Adrenal gland (tissue), 12 donors: ENCODE results near the gene GKN1. TPM values are rescaled to one million over a fixed set of nuclear protein-coding genes. Genes with fewer than 3 reads are reported as not detected.
A peak's percentile ranks its signal among the peaks of the same experiment; 100 is the strongest.

Experiments used
- DNase-seq, 7 donors: peaks; one replicate each; pipeline ENCODE4 v3.0.0-alpha.2; 2019 to 2020
- H3K27ac ChIP-seq, 5 donors: fragments of 200-600 bp; sonication (generic) in 4 of 5; 1 replicate in 3 of 5; 2 replicates in 2 of 5; pipeline versions ENCODE4 v1.5.1 to v1.8.0; 2016 to 2020; ENCODE audit warnings: mild to moderate bottlenecking in 1 of 5
- H3K27me3 ChIP-seq: fragments of 200-600 bp; 2 replicates; pipeline ENCODE4 v1.8.0; 2021
- H3K36me3 ChIP-seq, 2 donors: fragments of 200-600 bp; replicated peaks in 1 of 2; 1 replicate in 1 of 2; 2 replicates in 1 of 2; pipeline versions ENCODE4 v1.5.1 to v1.8.0; 2018 to 2022
- H3K4me1 ChIP-seq, 2 donors: fragments of 200-600 bp; replicated peaks in 1 of 2; 1 replicate in 1 of 2; 2 replicates in 1 of 2; pipeline versions ENCODE4 v1.5.1 to v1.8.0; 2018 to 2021
- H3K4me3 ChIP-seq, 4 donors: fragments of 200-600 bp; sonication (generic) in 3 of 4; one replicate each; pipeline ENCODE4 v1.5.1; 2016 to 2018
- H3K9me3 ChIP-seq, 3 donors: fragments of 200-600 bp; sonication (generic) in 1 of 3; replicated peaks in 1 of 3; 1 replicate in 2 of 3; 2 replicates in 1 of 3; pipeline versions ENCODE4 v1.5.1 to v1.8.0; 2016 to 2021
- POLR2A ChIP-seq, 2 donors: fragments of 450-650 bp; IDR thresholded peaks; one replicate each; pipeline ENCODE4 v1.6.1; 2017; ENCODE audit warnings: antibody characterized with exemption in 2 of 2, mild to moderate bottlenecking in 2 of 2, moderate library complexity in 1 of 2
- WGBS, 4 donors: extraction: QIAGEN DNeasy Blood & Tissue Kit in 2 of 4; methylation state at CpG; one replicate each; pipeline versions ENCODE4 v1.1.5 to v1.1.7; 2013 to 2017; 5-methylcytosine and 5-hydroxymethylcytosine counted together
- intact Hi-C, 2 donors: fragments of 100-400 bp; cut with DNase I; formaldehyde crosslinking; loops; one replicate each; pipeline versions ENCODE4 v1.14.1 to v1.15.0; 2022 to 2023
- polyA plus RNA-seq, 3 donors: library from polyadenylated mRNA; stranded (reverse); fragments of 200-250 nt in 2 of 3; fragments of 350-450 nt in 1 of 3; fragmentation: Illumina TruSeq in 1 of 3; extraction: RNeasy Lipid Tissue Mini Kit (QIAGEN cat#74804) in 1 of 3; gene quantifications; one replicate each; pipeline ENCODE4 v1.2.3, GENCODE V29; 2013 to 2014
- total RNA-seq, 9 donors: library from RNA; depleted of rRNA in 4 of 9; stranded (reverse); fragments of >200 nt in 4 of 9; fragments of 120-200 nt in 1 of 9; fragmentation: NEBNext Ultra II Directional in 1 of 9; extraction: Animal tissue kit (Norgen Biotek cat#: 25700) in 1 of 9; gene quantifications; one replicate each; pipeline versions ENCODE4 v1.1.0 to v1.2.4, GENCODE V29; 2013 to 2023
- TF ChIP-seq, protein P1 (sequence below), 6 experiments: fragments of 450-650 bp in 4 of 6; fragments of 200-600 bp in 2 of 6; sonication (generic) in 1 of 6; IDR thresholded peaks; 1 replicate in 5 of 6; 2 replicates in 1 of 6; pipeline versions ENCODE4 v1.5.1 to v1.8.0; 2016 to 2021; ENCODE audit warnings: antibody characterized with exemption in 6 of 6, mild to moderate bottlenecking in 2 of 6, moderate library complexity in 1 of 6
- donor health status: healthy with polysubstance abuse.
- donor health status: Bipolar disorder and iron deficiency.
- donor health status: DM: yes; HTN: yes; CAD: no.
- donor health status: DM: no; HTN: no; CAD: no.
- donor health status: DM: no; HTN: no; CAD: no.
- donor health status: DM: yes; HTN: yes; CAD: no.

GKN1 gene
- total and polyA plus RNA-seq, 12 donors: 0.31 to 2.9 (median 1.5) TPM; not detected in 3

DNA sequence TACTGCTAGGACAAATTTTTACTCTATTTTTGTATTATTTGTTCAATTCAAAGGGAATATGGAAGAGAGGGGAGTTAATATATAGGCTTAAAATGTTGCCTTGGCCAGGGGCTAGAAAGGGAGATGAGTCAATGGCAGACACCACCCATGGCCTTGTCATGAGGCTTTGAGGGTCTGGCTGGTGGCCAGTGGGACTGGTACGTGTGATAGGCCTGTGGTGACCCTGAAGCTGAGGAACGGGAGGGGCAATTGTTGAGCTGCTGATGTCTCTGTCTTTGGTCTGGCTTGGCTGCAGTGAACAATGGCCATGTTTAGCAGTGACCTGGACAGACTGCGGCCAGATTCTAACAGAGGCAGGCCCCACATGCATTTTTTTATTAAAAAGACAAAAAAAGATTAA lies 18.5 kb downstream of the GKN1 start:
- intact Hi-C loops: no loop called here
- TF ChIP-seq, protein P1, sequence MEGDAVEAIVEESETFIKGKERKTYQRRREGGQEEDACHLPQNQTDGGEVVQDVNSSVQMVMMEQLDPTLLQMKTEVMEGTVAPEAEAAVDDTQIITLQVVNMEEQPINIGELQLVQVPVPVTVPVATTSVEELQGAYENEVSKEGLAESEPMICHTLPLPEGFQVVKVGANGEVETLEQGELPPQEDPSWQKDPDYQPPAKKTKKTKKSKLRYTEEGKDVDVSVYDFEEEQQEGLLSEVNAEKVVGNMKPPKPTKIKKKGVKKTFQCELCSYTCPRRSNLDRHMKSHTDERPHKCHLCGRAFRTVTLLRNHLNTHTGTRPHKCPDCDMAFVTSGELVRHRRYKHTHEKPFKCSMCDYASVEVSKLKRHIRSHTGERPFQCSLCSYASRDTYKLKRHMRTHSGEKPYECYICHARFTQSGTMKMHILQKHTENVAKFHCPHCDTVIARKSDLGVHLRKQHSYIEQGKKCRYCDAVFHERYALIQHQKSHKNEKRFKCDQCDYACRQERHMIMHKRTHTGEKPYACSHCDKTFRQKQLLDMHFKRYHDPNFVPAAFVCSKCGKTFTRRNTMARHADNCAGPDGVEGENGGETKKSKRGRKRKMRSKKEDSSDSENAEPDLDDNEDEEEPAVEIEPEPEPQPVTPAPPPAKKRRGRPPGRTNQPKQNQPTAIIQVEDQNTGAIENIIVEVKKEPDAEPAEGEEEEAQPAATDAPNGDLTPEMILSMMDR (IDR thresholded peaks at IDR 0.05): no peak
- TF ChIP-seq POLR2A (IDR thresholded peaks at IDR 0.05): no peak

DNA sequence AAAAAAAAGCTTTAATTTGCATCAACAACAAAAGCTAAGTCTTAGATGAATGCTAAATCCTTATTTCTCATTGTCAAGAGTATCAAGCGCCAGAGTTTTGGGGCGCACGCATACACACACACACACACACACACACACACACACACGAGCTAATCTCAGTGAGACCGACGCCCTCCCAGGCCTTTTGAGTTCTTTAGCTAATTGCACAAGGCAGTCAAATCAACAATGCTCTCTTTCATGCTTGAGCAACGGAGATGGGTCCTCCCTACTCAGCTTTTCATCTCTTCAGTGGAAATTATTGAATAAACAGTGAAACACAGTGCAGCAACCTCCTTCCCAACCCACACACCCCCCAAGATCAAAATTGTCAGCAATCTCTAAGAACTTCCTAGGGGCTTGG lies 19.2 kb downstream of the GKN1 start:
- H3K9me3 ChIP-seq: no peaks in the 10 kb centered on the region
- H3K27ac ChIP-seq: no peak overlapping the region
- intact Hi-C loops: no loop called here
- no peaks in the 10 kb centered on the region for H3K27me3 ChIP-seq
- WGBS, 4 donors: 73 to 93% (median 88%) methylated on average over 7 of the region's 7 CpGs
- TF ChIP-seq, protein P1 (IDR thresholded peaks at IDR 0.05): no peak
- TF ChIP-seq POLR2A (IDR thresholded peaks at IDR 0.05): no peak
- no peaks in the 10 kb centered on the region for H3K4me1 ChIP-seq
- no peaks in the 10 kb centered on the region for H3K36me3 ChIP-seq
- DNase-seq: no peak
- H3K4me3 ChIP-seq: no peak overlapping the region

More for the DNA sequence above, 18.5 kb downstream of the GKN1 start:
- Histone ChIP-seq H3K9me3 (no peaks in the 10 kb centered on the region), H3K27me3 (no peaks in the 10 kb centered on the region), H3K4me3 (no peak overlapping the region), H3K36me3 (no peaks in the 10 kb centered on the region), H3K27ac (no peak overlapping the region), H3K4me1 (no peaks in the 10 kb centered on the region)
- DNase-seq: peak in 6 of 7 donors; percentile 48 to 84 (median 76)
- WGBS, 4 donors: 41 to 50% (median 48%) methylated on average over 3 of the region's 3 CpGs

DNA sequence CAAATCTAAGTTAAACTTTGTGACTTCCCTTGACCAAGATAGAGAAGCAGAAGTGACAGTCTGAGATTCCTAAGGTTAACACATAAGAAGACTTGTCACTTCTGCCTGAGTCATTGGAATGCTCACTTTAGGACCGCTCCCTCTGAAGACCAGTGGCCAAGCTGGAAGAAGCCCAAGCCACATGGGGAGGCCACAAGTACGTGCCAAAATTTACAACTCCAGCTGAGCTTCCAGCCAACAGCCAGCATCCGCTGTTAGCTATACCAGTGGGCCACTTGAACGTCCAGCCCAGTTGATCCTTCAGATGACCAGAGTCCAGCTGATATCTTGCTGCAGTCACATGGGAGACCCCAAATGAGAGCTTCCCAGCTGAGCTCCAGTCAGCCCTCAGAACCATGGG lies 20.4 kb downstream of the GKN1 start:
- no peak overlapping the region for H3K4me3 ChIP-seq
- no peaks in the 10 kb centered on the region for H3K4me1 ChIP-seq
- intact Hi-C loops: no loop called here
- TF ChIP-seq, protein P1 (IDR thresholded peaks at IDR 0.05): no peak
- no peak for TF ChIP-seq POLR2A (IDR thresholded peaks at IDR 0.05)
- H3K9me3 ChIP-seq: no peaks in the 10 kb centered on the region
- 65 to 81% (median 67%) methylated on average over 3 to 4 of the region's 4 CpGs for WGBS, 4 donors
- no peaks in the 10 kb centered on the region for H3K27me3 ChIP-seq
- no peak overlapping the region for H3K27ac ChIP-seq
- peak in 1 of 7 donors; percentile 27 for DNase-seq
- no peaks in the 10 kb centered on the region for H3K36me3 ChIP-seq

DNA sequence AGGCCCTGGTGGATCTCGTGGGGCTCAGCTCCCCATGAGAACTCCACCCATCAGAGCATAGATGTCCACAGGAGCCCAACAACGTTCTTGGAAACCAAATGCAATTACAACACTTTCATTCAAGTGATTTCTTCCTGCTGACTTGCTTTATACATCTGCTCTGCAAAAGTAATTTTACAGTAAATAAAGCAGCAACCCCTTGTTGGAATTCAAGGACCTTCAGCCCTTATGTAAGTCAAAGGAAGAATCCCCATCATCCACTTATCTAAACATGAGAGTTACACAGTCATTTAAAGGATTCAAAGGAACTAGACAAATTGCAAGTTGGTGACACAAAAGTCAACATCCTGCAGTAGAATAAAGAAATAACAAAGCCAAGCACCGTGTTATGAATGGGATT lies 21.5 kb downstream of the GKN1 start:
- Histone ChIP-seq H3K4me3 (no peak overlapping the region), H3K27me3 (no peaks in the 10 kb centered on the region), H3K4me1 (no peaks in the 10 kb centered on the region), H3K36me3 (no peaks in the 10 kb centered on the region), H3K27ac (no peak overlapping the region), H3K9me3 (no peaks in the 10 kb centered on the region)
- intact Hi-C loops: no loop called here
- 51 to 66% (median 58%) methylated on average over 3 of the region's 3 CpGs for WGBS, 4 donors
- no peak for DNase-seq
- TF ChIP-seq, protein P1 (IDR thresholded peaks at IDR 0.05): no peak
- no peak for TF ChIP-seq POLR2A (IDR thresholded peaks at IDR 0.05)
